Ectodermal cell (in vitro differentiated cells): ENCODE results near the gene GPR33.
"Not testable (repeated sequence)": the region's sequence is repeated elsewhere in the genome, so short reads cannot be mapped to it uniquely, and the experiment has no call there.

ENCODE experiments used
- H3K27ac ChIP-seq: 2 replicates; pipeline ENCODE4 v1.7.0; 2013; ENCODE audit warnings: mild to moderate bottlenecking, low read depth, low read length; ENCODE audit not compliant: insufficient read depth, poor library complexity, severe bottlenecking
- H3K27me3 ChIP-seq: 2 replicates; pipeline ENCODE4 v1.7.0; 2013; ENCODE audit warnings: mild to moderate bottlenecking, low read length; ENCODE audit not compliant: insufficient read depth, control insufficient read depth, poor library complexity, severe bottlenecking
- H3K36me3 ChIP-seq: one replicate; pipeline ENCODE4 v1.7.0; 2013; ENCODE audit warnings: low read length; ENCODE audit not compliant: control insufficient read depth, insufficient read depth
- H3K4me1 ChIP-seq: one replicate; pipeline ENCODE4 v1.7.0; 2013; ENCODE audit warnings: low read length; ENCODE audit not compliant: control insufficient read depth, insufficient read depth
- H3K4me3 ChIP-seq: 2 replicates; pipeline ENCODE4 v1.7.0; 2013; ENCODE audit warnings: low read depth, low read length, control low read depth; ENCODE audit not compliant: insufficient read depth
- H3K9me3 ChIP-seq: 2 replicates; pipeline ENCODE4 v1.7.0; 2013; ENCODE audit warnings: mild to moderate bottlenecking, low read length, moderate library complexity; ENCODE audit not compliant: control insufficient read depth
- WGBS, 2 experiments: methylation state at CpG; one replicate each; pipeline ENCODE4 v1.1.7; 2013; ENCODE audit warnings: missing lambda C conversion rate in 2 of 2; 5-methylcytosine and 5-hydroxymethylcytosine counted together

The GPR33 gene

DNA sequence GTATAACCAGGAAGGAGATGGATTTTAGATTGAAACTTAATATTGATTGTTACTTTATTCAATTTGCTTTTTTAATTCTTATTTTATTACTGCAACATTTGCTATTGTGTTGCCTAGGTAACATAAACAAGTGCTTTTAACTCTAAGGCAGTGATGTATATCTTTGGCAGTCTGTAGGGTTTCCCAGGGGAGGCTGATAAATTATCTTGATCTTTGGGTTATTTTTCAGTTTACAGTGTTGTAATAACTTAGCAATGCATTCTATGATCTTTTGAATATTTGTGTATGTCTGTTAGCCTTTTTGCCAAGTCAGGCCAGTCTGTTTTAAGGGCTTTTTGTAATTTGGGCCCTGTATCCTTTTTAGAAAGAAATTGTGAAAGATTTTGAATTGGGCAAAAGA is 22.7 kb downstream of the GPR33 start:
- no peak overlapping the region for H3K4me3 ChIP-seq
- no peak overlapping the region for H3K27ac ChIP-seq
- no peaks in the 10 kb centered on the region for H3K36me3 ChIP-seq
- H3K27me3 ChIP-seq = no peaks in the 10 kb centered on the region
- H3K9me3 ChIP-seq = no peaks in the 10 kb centered on the region
- no peaks in the 10 kb centered on the region for H3K4me1 ChIP-seq

DNA sequence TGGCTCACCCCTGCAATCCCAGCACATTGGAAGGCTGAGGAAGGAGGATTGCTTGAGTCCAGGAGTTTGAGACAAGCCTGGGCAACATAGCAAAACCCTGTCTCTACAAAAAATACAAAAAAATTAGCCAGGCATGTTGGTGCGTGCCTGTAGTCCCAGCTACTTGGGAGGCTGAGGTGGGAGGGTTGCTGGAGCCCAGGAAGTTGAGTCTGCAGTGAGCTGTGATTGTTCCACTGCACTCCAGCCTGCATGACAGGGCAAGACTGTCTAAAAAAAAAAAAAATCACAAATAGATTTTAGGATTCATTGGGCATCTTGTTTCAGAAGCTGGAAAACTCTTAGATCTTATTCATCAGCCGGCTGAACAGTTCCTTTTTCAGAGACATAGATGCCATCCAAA is 25.4 kb downstream of the GPR33 start:
- 90 to 92% methylated on average over 2 of the region's 2 CpGs for WGBS, 2 experiments
- not testable (repeated sequence) for H3K27me3 ChIP-seq, H3K9me3 ChIP-seq

DNA sequence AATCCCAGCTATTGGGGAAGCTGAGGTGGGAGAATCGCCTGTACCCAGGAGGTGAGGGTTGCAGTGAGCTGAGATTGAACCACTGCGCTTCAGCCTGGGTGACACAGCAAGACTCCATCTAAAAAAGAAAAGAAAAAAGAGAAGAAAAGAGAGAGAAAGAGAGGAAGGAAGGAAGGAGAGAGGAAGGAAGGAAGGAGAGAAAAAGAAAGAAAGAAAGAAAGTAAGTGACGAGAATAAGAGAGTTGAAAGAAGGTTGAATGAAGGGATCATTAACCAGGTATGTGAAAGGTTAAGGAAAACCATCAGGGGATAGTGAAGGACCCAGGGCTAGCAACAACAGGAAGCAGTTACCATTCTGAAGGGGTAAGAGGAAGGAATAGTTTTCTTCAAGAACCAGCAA is 26.3 kb downstream of the GPR33 start:
- H3K4me3 ChIP-seq = no peak overlapping the region
- no peak overlapping the region for H3K27ac ChIP-seq
- peaks cover 1% of the 10 kb centered on the region for H3K4me1 ChIP-seq
- H3K9me3 ChIP-seq = no peaks in the 10 kb centered on the region
- H3K27me3 ChIP-seq = no peaks in the 10 kb centered on the region
- H3K36me3 ChIP-seq = no peaks in the 10 kb centered on the region
- 89 to 92% methylated on average over 3 of the region's 3 CpGs for WGBS, 2 experiments

More for the DNA sequence above, 25.4 kb downstream of the GPR33 start:
- not testable (repeated sequence) for H3K4me1 ChIP-seq, H3K27ac ChIP-seq, H3K4me3 ChIP-seq, H3K36me3 ChIP-seq

DNA sequence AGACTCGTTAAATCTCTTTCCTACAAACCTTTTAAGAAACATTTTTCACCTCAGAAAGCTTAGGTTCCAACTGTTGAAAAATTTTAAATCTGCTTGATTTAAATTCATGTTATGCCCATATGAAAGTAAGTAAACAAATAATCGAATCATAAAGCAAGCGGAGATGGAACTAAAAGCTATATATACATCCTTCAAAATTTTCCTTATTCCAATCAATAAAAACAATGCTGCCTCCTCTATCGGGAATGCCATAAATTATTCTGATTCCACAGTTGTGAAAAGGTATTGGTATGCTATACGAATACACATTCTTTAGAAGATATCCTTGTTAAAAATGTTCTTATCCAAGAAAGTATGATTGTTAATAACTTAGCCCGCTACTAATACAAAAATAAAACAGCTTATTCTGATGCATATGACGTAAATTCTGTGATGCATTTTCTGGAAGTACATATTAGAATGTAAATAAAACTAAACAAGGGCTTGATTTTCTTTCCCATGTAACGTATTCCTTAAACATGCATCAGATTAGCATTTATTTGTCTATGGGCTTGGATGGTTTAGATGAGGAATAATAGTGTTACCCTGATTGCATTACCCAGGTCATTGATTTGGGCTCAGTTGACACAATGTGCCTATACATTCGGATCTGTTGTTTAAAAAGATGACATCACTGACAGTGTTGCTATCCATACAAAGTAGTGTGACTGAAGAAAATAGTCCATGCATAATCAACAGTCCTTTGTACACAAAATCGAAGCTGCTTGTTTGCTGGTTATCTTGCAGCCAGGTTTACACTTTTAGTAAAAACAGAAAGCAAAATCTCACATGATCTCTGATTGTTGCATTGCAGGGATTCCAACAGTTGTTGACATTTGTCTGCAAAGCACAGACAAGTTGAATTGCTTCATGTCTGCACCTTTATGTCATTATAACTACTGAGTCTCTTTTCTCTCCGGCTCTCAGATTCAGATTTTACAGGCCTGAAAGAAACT is 29.9 kb downstream of the GPR33 start:
- Histone ChIP-seq H3K36me3 (no peaks in the 10 kb centered on the region), H3K27me3 (no peaks in the 10 kb centered on the region), H3K4me1 (peaks cover 5% of the 10 kb centered on the region), H3K9me3 (no peaks in the 10 kb centered on the region), H3K27ac (no peak overlapping the region), H3K4me3 (no peak overlapping the region)
- WGBS, 2 experiments = 60 to 77% methylated on average over 5 to 11 of the region's 11 CpGs

DNA sequence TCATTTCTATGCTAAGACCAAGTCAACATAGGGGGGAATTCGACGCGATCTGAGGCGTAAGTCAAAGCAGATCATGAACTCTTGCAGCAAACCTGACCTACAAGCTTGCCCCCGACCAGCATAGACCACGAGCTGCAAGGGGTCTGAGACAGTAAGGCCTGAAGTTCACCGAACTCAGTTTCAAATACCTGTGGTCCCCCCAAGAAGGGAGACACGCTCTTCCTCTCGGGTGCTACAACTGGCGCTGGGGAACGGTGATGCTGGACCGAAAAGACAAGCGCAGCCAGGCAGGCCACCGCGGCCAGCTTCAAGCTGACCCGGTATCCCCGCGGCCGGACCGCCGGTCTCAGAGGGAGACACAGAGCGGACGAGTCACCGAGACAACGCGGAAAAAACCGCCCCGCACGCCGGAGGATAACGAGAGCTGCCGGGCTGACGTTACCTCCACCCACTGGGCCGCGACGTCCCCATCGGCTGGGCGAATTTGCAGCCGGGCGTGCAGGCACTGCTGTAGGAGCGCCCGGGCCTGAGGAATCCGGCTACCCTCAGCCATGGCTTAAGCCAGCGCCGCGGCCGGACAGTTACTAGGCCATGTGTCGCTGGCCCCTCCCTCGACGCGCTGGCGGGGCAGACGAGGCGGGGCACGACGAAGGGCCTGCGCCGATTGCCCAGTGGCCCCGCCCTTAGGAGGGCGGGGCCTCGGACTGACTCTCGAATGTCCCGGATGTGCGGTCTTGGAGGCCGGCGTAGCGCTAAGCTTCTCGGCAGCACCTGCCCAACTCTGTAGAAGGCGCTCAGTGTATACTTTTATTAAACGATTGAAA is 30.8 kb downstream of the GPR33 start, which contains the start of gene DTD2:
TSS of gene DTD2 (minus strand) at position 666 of the 824 bp plus-strand sequence. CDS start at position 553, 113 bp downstream.
- 1% methylated on average over 70 of the region's 70 CpGs for WGBS, 2 experiments
- H3K4me3 ChIP-seq = peak within 1 kb of the TSS; percentile 80
- no peaks in the 10 kb centered on the region for H3K9me3 ChIP-seq
- H3K4me1 ChIP-seq = peaks cover 5% of the 10 kb centered on the region
- no peaks in the 10 kb centered on the region for H3K27me3 ChIP-seq
- no peaks in the 10 kb centered on the region for H3K36me3 ChIP-seq
- peak within 1 kb of the TSS; percentile 87 for H3K27ac ChIP-seq

DNA sequence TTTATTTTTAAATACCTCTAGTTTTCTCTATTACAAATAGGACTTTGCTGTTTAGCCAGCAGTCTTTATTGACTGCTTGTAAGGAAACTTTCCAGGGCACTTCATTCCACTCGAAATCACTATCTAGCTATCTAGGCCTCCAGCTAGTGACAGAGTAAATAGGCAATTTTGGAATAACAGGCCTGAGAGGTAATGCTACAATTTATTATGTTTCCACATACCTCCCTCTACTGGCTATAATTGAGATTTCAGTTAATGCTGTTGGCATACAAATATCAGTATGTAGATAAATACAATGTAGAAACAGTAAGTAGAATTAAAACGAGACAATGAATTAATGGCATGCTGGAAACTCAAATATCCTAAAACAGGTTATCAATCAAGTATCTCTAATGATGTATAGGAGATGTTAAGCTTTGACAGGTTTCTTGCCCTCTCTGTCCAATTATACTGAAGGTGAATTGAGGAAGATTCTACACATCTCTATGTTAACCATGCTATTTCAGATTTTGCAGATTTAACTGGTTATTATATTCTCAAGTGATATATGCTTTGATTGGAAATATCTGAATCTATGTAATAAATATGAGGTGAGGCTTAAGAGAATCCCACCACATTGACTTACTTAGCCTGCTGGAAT is 37.7 kb downstream of the GPR33 start:
- H3K4me3 ChIP-seq = no peak overlapping the region
- WGBS, 2 experiments = 67 to 89% methylated on average over 1 to 2 of the region's 2 CpGs
- no peaks in the 10 kb centered on the region for H3K27me3 ChIP-seq
- H3K36me3 ChIP-seq = no peaks in the 10 kb centered on the region
- H3K9me3 ChIP-seq = no peaks in the 10 kb centered on the region
- no peak overlapping the region for H3K27ac ChIP-seq
- no peaks in the 10 kb centered on the region for H3K4me1 ChIP-seq

DNA sequence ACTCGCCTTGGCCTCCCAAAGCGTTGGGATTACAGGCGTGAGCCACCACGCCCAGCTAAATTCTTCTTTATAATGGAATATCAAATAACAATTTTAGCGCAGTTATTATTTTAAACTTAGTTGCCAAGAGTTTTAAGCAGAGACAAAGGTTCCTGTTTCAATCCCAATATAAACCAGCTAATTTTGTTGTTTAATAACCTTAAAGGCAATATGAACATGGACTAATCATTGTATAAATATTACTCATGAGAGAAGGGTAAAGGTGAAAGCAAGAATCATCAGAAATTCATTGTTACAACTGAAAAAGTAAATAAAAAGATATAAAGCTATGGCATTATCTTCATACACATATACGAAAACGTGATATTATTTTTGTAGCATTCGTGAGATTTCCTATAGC is 38.7 kb downstream of the GPR33 start:
- H3K4me1 ChIP-seq = no peaks in the 10 kb centered on the region
- no peaks in the 10 kb centered on the region for H3K9me3 ChIP-seq
- 86 to 98% methylated on average over 6 to 7 of the region's 8 CpGs for WGBS, 2 experiments
- H3K27ac ChIP-seq = no peak overlapping the region
- no peak overlapping the region for H3K4me3 ChIP-seq
- H3K36me3 ChIP-seq = no peaks in the 10 kb centered on the region
- H3K27me3 ChIP-seq = no peaks in the 10 kb centered on the region

DNA sequence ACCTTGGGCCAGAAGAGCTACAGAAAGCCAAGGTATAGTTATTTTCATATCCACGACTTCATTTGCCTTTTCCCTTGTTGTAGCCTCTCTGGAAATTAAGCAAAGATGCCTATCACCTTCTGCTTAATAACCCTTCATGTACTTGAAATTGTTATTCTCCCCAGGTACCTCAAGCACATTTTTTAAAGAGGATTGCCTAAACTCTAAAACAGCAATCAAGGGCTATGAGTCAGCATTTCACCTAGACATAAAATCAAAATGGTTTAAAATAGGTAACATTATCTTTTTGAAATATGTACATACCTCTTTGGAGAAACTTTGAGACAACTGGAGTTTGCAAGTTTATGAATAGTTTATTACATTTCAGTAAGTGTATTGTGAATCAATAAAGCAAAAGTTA is 42.1 kb downstream of the GPR33 start:
- no peaks in the 10 kb centered on the region for H3K27me3 ChIP-seq
- 80 to 96% methylated on average over 1 of the region's 1 CpG for WGBS, 2 experiments
- H3K36me3 ChIP-seq = no peaks in the 10 kb centered on the region
- H3K4me1 ChIP-seq = no peaks in the 10 kb centered on the region
- H3K9me3 ChIP-seq = no peaks in the 10 kb centered on the region
- no peak overlapping the region for H3K27ac ChIP-seq
- no peak overlapping the region for H3K4me3 ChIP-seq

DNA sequence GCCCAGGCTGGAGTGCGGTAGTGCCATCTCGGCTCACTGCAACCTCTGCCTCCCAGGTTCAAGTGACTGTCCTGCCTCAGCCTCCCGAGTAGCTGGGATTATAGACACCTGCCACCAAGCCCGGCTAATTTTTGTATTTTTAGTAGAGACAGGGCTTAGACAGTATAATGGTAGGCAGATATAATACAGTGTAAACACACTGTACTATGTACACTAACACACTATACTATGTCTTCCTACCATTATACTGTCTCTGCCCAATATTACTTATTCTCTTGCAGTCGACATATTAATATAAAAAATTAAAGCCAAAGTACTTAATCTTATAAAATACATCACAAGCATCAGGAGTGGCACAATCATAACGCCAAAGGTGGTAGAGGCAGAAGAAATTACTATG is 45.6 kb downstream of the GPR33 start:
- H3K27ac ChIP-seq = no peak overlapping the region

More for the DNA sequence above, 45.6 kb downstream of the GPR33 start:
- Histone ChIP-seq H3K4me1 (no peaks in the 10 kb centered on the region), H3K9me3 (no peaks in the 10 kb centered on the region), H3K4me3 (no peak overlapping the region), H3K27me3 (no peaks in the 10 kb centered on the region), H3K36me3 (no peaks in the 10 kb centered on the region)
- WGBS, 2 experiments = 94 to 99% methylated on average over 4 to 6 of the region's 6 CpGs
